Caki2 (cell line): ENCODE results near the gene PTH2. TPM values are rescaled to one million over a fixed set of nuclear protein-coding genes. Genes with fewer than 3 reads are reported as not detected.
"Not testable (repeated sequence)": the region's sequence is repeated elsewhere in the genome, so short reads cannot be mapped to it uniquely, and the experiment has no call there.

Experiments
- DNase-seq: peaks from one replicate; pipeline ENCODE4 v3.0.0-alpha.2; 2015; ENCODE audit warnings: low read depth
- in situ Hi-C: cut with HindIII; loops from 2 replicates; pipeline ENCODE4 v1.10.0; 2016; ENCODE audit warnings: low sequenced_read_pairs, low pct_unique_long_range_greater_than_20kb, mixed read lengths
- total RNA-seq: library from RNA; depleted of rRNA; stranded (reverse); fragments of >200 nt; shearing (Covaris generic); gene quantifications from 2 replicates; pipeline ENCODE4 v1.2.3, GENCODE V29; 2014; ENCODE audit warnings: low replicate concordance; rRNA removed

The PTH2 gene, protein sequence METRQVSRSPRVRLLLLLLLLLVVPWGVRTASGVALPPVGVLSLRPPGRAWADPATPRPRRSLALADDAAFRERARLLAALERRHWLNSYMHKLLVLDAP
- total RNA-seq: not detected in 2 replicates

GRCh38 chr19:49423071-49423984 is at the start of gene PTH2:
PTH2 (minus strand) TSS chr19:49423441; CDS start chr19:49423339, 102 bp downstream.
- in situ Hi-C loops: no loop called here
- DNase-seq: no peak

DNA sequence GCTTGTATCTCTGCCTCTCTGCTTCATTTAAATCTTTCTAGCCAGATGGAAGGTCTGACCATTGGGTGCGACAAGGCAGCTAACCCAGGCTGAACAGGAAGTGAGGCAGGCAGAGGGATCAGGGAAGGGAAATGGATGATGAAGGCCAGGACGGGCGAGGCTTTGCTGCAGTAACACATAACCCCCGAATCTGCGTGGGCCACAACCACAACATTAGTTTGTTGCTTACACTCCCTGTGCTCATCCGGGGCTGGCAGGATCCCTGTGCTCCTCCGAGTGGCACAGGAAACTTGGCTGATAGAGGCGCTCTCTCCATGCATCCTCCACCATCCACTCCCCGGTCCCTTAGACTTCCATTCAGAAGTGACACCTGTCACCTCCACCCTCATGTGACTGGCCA is 49.7 kb upstream of the PTH2 start:
- in situ Hi-C loops: no loop called here
- no peak for DNase-seq

DNA sequence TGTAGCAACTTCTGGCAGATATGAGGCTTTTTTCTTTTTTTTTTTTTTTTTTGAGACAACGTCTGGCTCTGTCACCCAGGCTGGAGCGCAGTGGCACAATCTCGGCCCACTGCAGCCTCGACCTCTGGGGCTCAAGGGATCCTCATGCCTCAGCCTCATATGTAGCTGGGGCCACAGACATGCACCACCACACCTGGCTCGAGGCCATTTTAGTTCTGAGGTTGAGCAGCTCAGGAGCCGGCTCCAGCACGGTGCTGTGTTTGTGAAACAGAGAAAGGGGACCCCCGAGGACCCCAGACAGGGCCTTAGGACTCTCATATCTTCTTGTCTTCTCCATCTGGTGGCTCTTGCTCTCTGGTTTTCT is 47.4 kb upstream of the PTH2 start:
- in situ Hi-C loops: no loop called here
- DNase-seq: no peak

DNA sequence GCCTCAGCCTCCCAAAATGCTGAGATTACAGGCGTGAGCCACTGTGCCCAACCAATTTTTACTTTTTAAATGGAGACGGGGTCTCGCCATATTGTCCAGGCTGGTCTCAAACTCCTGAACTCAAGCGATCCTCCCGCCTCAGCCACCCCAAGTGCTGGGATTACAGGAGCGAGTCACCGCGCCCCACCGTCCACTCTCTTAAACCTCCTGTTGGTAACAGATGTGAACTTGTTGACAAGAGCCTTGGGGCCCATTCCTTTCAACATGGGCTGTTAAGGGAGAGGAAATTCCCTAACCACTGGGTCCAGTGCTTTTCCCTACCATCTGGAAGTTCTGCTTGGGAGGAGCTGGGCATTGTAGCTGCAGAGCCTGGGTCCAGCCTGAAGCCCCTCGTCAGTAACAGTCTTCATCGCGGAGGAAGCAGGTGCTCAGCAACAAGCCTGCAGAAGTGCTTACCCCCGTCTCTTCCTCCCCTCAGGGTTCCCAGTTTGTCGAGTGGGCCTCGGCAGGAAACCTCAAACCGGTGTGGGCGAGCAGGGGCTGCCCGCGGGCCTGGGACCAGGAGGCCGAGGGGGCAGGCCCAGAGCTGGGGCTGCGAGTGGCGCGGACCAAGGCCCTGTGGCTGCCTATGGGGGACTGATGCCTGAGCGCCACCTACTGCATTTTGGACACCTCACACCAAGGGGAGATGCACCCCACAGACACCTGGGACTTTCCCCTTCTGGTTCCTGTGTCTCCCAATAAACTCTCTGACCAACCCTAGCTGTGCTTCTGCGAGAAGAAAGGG is 46.8 kb upstream of the PTH2 start:
- DNase-seq: no peak
- in situ Hi-C loops: no loop called here

- in situ Hi-C loops: no loop called here
- DNase-seq: peak; percentile 69
Observed at GRCh38 chr19:49468746-49469447, 45.7 kb upstream of the PTH2 start.

DNA sequence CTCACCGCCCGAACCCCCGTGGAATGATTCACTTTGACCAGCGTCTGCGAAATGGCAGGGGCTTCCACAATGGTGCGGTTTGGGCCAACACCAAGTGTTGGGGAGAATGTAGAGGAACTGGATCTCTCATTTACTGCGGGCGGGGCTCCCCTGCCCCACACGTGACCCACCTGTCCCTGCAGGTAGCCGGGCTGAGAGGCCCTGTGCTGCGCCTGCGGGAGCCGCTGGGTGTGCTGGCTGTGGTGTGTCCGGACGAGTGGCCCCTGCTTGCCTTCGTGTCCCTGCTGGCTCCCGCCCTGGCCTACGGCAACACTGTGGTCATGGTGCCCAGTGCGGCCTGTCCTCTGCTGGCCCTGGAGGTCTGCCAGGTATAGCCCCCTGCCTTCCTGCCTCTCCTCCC is 45.0 kb upstream of the PTH2 start:
- DNase-seq: no peak
- in situ Hi-C loops: no loop called here

DNA sequence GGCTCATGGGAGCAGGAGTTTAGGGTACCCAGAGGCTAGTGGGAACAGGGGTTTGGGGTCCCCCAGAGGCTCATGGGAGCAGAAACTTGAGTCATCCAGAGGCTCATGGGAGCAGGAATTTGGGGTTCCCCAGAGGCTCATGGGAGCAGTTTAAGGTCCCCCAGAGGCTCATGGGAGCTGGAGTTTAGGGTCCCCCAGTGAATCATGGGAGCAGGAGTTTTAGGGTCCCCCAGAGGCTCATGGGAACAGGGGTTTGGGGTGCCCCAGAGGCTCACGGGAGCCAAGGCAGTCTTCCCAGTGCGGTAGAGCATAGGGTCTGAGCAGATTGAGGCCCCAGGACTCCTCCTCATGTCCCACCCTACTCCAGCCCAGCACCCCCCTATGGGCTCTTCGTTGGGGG is 42.1 kb upstream of the PTH2 start:
- in situ Hi-C loops: no loop called here

DNA sequence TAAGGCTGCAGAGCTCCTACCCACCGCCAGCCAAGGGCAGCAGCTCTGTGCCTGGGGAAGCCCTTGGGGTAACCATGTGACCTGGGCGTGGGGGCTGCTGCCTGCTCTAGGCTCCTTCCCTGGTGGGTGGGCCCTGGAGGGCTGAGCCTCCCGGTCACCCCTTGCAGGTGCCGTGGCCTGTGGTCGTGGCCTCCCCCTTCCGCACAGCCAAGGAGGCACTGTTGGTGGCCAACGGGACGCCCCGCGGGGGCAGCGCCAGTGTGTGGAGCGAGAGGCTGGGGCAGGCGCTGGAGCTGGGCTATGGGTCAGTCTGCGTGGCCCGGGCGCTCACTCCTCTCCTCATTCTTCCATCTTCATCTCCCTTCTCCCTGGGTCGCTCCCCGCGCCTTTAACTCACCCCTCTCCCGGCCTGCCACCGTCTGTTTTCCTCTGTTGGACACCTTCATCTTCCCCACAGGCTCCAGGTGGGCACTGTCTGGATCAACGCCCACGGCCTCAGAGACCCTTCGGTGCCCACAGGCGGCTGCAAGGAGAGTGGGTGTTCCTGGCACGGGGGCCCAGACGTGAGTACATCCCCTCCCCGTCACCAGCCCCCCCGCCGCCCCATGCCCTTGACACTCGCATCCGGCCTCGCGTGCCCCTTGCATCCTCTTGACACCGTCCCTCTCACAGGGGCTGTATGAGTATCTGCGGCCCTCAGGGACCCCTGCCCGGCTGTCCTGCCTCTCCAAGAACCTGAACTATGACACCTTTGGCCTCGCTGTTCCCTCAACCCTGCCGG is 40.9 kb upstream of the PTH2 start:
- in situ Hi-C loops: no loop called here
- no peak for DNase-seq

More for the DNA sequence above, 42.1 kb upstream of the PTH2 start:
- no peak for DNase-seq

- in situ Hi-C loops: no loop called here
- DNase-seq: no peak
Observed at GRCh38 chr19:49462492-49462891, 39.3 kb upstream of the PTH2 start.

DNA sequence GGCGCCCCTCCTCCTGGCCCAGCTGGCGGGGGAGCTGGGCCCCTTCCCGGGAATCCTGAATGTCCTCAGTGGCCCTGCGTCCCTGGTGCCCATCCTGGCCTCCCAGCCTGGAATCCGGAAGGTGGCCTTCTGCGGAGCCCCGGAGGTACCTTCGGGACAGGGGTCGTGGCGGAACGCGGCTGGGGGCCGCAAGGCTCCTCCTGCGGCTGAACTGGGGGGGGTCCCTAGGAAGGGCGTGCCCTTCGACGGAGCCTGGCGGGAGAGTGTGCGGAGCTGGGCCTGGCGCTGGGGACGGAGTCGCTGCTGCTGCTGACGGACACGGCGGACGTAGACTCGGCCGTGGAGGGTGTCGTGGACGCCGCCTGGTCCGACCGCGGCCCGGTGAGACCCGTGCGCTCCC is 38.4 kb upstream of the PTH2 start:
- in situ Hi-C loops: no loop called here
- DNase-seq: no peak

- DNase-seq, in situ Hi-C loops: not testable (repeated sequence)
Observed at GRCh38 chr19:49461130-49461529, 37.9 kb upstream of the PTH2 start.

GRCh38 chr19:49459388-49459787 is 36.1 kb upstream of the PTH2 start:
- in situ Hi-C loops: no loop called here
- no peak for DNase-seq

DNA sequence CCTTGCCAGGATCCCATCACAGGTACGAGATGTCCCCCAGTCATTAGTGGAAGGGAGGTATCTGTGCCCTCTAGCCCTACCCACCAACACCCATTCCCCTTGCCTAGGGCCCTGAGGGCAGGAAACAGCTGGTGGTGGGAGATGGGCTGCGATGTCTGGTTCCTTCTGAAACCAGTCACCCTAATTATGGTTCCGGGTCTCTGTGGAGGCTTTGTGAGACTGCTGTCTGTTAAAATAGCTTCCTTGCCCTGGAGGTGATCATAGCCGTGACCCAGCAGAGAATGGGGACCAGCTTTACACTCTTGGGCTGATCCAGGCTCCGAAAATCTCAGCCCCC is 35.3 kb upstream of the PTH2 start:
- in situ Hi-C loops: no loop called here
- no peak for DNase-seq

DNA sequence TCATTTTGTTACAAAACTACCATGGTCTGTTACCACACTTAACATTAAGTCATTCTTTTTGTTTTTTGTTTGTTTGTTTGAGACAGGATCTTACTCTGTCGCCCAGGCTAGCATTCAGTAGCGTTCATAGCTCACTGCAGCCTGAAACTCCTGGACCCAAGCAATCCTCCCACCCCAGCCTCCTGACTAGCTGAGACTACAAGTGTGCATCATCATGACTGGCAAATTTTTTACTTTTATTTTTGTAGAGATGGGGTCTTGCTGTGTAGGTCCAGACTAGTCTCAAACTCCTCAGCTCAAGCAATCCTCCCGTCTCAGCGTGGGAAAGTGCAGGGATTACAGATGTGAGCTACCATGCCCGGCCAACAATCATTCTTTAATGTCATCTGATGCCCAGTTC is 33.1 kb upstream of the PTH2 start:
- in situ Hi-C loops: no loop called here
- DNase-seq: peak; percentile 32

GRCh38 chr19:49455773-49456172 is 32.5 kb upstream of the PTH2 start:
- in situ Hi-C loops: no loop called here
- no peak for DNase-seq

GRCh38 chr19:49453757-49454240 is 30.6 kb upstream of the PTH2 start:
- in situ Hi-C loops: no loop called here
- DNase-seq: no peak

DNA sequence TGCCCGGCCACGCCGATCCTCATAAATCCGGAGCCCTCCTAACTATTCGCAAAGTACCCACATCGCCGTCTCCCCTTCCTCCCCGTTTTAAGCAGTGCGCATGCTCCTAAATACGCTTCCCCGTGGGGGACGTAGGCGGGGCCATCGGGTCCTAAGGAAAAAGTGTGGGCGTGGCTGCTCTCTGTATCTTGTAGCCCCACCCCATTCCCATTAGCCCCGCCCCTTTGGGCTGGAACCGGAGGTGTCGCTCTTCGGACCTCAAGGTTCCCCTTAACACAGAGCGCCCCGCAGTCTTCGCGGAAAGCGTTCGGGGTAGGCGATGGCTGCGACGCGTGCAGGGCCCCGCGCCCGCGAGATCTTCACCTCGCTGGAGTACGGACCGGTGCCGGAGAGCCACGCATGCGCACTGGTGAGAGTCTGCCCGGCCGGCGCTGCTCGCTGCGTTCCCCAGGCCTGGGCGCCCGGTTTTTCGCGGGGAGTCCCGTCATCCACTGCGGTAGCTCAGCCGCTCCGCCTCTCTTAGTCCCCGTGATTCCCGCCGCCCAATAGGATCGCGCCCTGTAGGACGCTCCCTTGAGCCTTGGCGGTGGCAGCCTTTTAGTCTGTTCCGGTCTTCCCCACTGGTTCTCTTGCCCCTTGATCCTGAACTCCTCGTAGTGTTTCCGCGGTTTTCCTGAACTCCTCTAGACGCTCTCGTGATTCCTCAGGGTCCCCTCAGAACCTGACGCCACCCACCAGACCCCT is 29.9 kb upstream of the PTH2 start, which contains the start of gene ALDH16A1:
ALDH16A1 (plus strand) TSS at position 213 of the 744 bp plus-strand sequence; CDS start at position 320, 107 bp downstream.
- peak; percentile 98 for DNase-seq
- in situ Hi-C loops: no loop called here
